HG02759 (cell line): ENCODE measurements around the gene FOXE1.

Source experiments
- ATAC-seq: cut with Tn5 transposase; IDR thresholded peaks from one replicate; pipeline ENCODE4 v1.9.1; 2021; ENCODE audit warnings: mild to moderate bottlenecking, moderate library complexity; ENCODE audit not compliant: unreplicated experiment

FOXE1 gene

GRCh38 chr9:97864396-97864795, 11.4 kb downstream of the FOXE1 start:
- ATAC-seq = no peak

GRCh38 chr9:97866300-97866699, 13.3 kb downstream of the FOXE1 start:
- ATAC-seq = no peak

- no peak for ATAC-seq
Observed at GRCh38 chr9:97866848-97867247, 13.8 kb downstream of the FOXE1 start.

GRCh38 chr9:97868859-97869258, 15.8 kb downstream of the FOXE1 start:
- ATAC-seq = no peak

GRCh38 chr9:97873425-97873824, 20.4 kb downstream of the FOXE1 start:
- ATAC-seq = no peak

- ATAC-seq = no peak
Observed at GRCh38 chr9:97873882-97874281, 20.9 kb downstream of the FOXE1 start.

GRCh38 chr9:97874624-97875023, 21.6 kb downstream of the FOXE1 start:
- ATAC-seq = no peak

GRCh38 chr9:97875111-97875510, 22.1 kb downstream of the FOXE1 start:
- no peak for ATAC-seq

- no peak for ATAC-seq
Observed at GRCh38 chr9:97876061-97876460, 23.0 kb downstream of the FOXE1 start.

- ATAC-seq = no peak
Observed at GRCh38 chr9:97880336-97880735, 27.3 kb downstream of the FOXE1 start.

GRCh38 chr9:97889941-97890887, 37.2 kb downstream of the FOXE1 start:
- ATAC-seq = no peak

- ATAC-seq = no peak
Observed at GRCh38 chr9:97891736-97892135, 38.7 kb downstream of the FOXE1 start.

- no peak for ATAC-seq
Observed at GRCh38 chr9:97892421-97892820, 39.4 kb downstream of the FOXE1 start.

- no peak for ATAC-seq
Observed at GRCh38 chr9:97895211-97895610, 42.2 kb downstream of the FOXE1 start.

- no peak for ATAC-seq
Observed at GRCh38 chr9:97895695-97896332, 42.8 kb downstream of the FOXE1 start.

GRCh38 chr9:97900103-97900737, 47.2 kb downstream of the FOXE1 start:
- no peak for ATAC-seq

GRCh38 chr9:97900738-97901565, 47.9 kb downstream of the FOXE1 start:
- ATAC-seq = no peak

GRCh38 chr9:97903177-97903576, 50.2 kb downstream of the FOXE1 start:
- ATAC-seq = no peak

- no peak for ATAC-seq
Observed at GRCh38 chr9:97904725-97905124, 51.7 kb downstream of the FOXE1 start.

GRCh38 chr9:97905228-97905627, 52.2 kb downstream of the FOXE1 start:
- ATAC-seq = no peak
